ENCODE results near the gene LZTR1.
A peak's percentile ranks its signal among the peaks of the same experiment; 100 is the strongest.
"Not testable (repeated sequence)": the region's sequence is repeated elsewhere in the genome, so short reads cannot be mapped to it uniquely, and the experiment has no call there.

LZTR1 gene

GRCh38 chr22:21041937-21042336, 59.8 kb downstream of the LZTR1 start:
- no peak for DNase-seq

GRCh38 chr22:21042978-21043859, 61.1 kb downstream of the LZTR1 start:
- no peak for DNase-seq

- DNase-seq = no peak
Observed at GRCh38 chr22:21043860-21044535, 61.9 kb downstream of the LZTR1 start.

GRCh38 chr22:21044931-21045584, 63.0 kb downstream of the LZTR1 start:
- peak; percentile 15 for DNase-seq

- DNase-seq = peak; percentile 85
Observed at GRCh38 chr22:21045585-21046294, 63.6 kb downstream of the LZTR1 start, which contains the start of gene LRRC74B. Gene LRRC74B (plus strand): TSS chr22:21045946. CDS start chr22:21045987, 41 bp downstream.

- DNase-seq = no peak
Observed at GRCh38 chr22:21047035-21047661, 65.1 kb downstream of the LZTR1 start.

GRCh38 chr22:21047730-21048129, 65.6 kb downstream of the LZTR1 start:
- DNase-seq = no peak

GRCh38 chr22:21048448-21048847, 66.4 kb downstream of the LZTR1 start:
- not testable (repeated sequence) for DNase-seq
